Tibial nerve (tissue), 3 donors: Measurements from ENCODE around the gene FMNL2.

Experiments
- EP300 ChIP-seq, 2 donors: sonication (generic); formaldehyde crosslinking; IDR thresholded peaks; one replicate each; pipeline ENCODE4 v1.6.1; 2017; ENCODE audit warnings: antibody characterized with exemption in 2 of 2, mild to moderate bottlenecking in 1 of 2
- POLR2A ChIP-seq, 2 donors: fragments of 450-650 bp; IDR thresholded peaks; one replicate each; pipeline ENCODE4 v1.6.1; 2017; ENCODE audit warnings: antibody characterized with exemption in 2 of 2, mild to moderate bottlenecking in 2 of 2, moderate library complexity in 2 of 2

- no peak for TF ChIP-seq POLR2A (IDR thresholded peaks at IDR 0.05)
- no peak for TF ChIP-seq EP300 (IDR thresholded peaks at IDR 0.05)
Measured at GRCh38 chr2:152467677-152468410, 132.9 kb downstream of the FMNL2 start.
